NT2/D1 (cell line): Measurements from ENCODE around the gene SELENOH.

Source experiments
- DNase-seq: peaks from one replicate; pipeline ENCODE4 v3.0.0-alpha.2; 2011; ENCODE audit warnings: low read depth, low spot score
- H3K27me3 ChIP-seq: 2 replicates; pipeline ENCODE4 v1.6.0; 2011; ENCODE audit warnings: mild to moderate bottlenecking; ENCODE audit not compliant: insufficient read length, insufficient read depth
- H3K36me3 ChIP-seq: 2 replicates; pipeline ENCODE4 v1.6.1; 2011; ENCODE audit warnings: mild to moderate bottlenecking, low read length, mixed read lengths; ENCODE audit not compliant: insufficient read depth, insufficient read length
- H3K4me1 ChIP-seq: 2 replicates; pipeline ENCODE4 v1.5.1; 2011; ENCODE audit not compliant: insufficient read depth, insufficient read length
- H3K4me3 ChIP-seq: 2 replicates; pipeline ENCODE4 v1.5.1; 2011; ENCODE audit warnings: low read depth; ENCODE audit not compliant: insufficient read length
- H3K9ac ChIP-seq: 2 replicates; pipeline ENCODE4 v1.6.0; 2011; ENCODE audit warnings: low read depth; ENCODE audit not compliant: insufficient read length
- H3K9me3 ChIP-seq: 2 replicates; pipeline ENCODE4 v1.5.1; 2011; ENCODE audit warnings: mild to moderate bottlenecking, low read length; ENCODE audit not compliant: insufficient read depth
- SUZ12 ChIP-seq: IDR thresholded peaks from 2 replicates; pipeline ENCODE4 v1.6.1; 2011; ENCODE audit not compliant: insufficient read length, insufficient read depth; ENCODE audit errors: extremely low read depth
- YY1 ChIP-seq: IDR thresholded peaks from 2 replicates; pipeline ENCODE4 v1.6.1; 2011; ENCODE audit not compliant: insufficient read length, insufficient read depth
- ZNF274 ChIP-seq: IDR thresholded peaks from 2 replicates; pipeline ENCODE4 v1.6.1; 2011; ENCODE audit warnings: mild to moderate bottlenecking, low read depth, low read length

The SELENOH gene

GRCh38 chr11:57764021-57764420, 22.7 kb downstream of the SELENOH start:
- DNase-seq: no peak
- peak overlapping the region; percentile 60 for H3K4me3 ChIP-seq
- peak overlapping the region; percentile 12 for H3K9ac ChIP-seq
- peaks cover 23% of the 10 kb centered on the region for H3K36me3 ChIP-seq
- no peaks in the 10 kb centered on the region for H3K9me3 ChIP-seq
- H3K4me1 ChIP-seq: peaks cover 5% of the 10 kb centered on the region
- TF ChIP-seq SUZ12: no peak
- no peak for TF ChIP-seq YY1
- no peak for TF ChIP-seq ZNF274
- no peaks in the 10 kb centered on the region for H3K27me3 ChIP-seq

DNA sequence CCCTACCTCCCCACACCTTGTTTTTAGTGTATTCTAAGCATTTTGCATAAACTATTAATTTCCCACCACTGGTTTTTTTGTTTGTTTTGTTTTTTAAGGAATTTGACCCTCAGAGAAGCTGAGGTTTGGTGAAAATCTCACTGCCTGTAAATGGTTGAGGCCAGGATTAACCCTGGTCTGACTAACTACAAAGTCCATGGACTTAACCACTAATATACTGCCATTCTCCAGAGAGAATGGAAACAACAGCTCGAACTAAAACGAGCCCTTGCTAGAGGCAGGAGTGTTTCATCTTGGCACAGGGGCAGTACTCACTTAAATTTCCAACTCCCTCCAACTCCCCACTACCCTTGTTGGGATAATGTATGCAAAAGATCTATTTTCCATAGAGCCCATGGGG, 23.3 kb downstream of the SELENOH start:
- TF ChIP-seq SUZ12 (no peak), ZNF274 (no peak)
- H3K9me3 ChIP-seq: no peaks in the 10 kb centered on the region
- H3K4me1 ChIP-seq: peaks cover 5% of the 10 kb centered on the region
- H3K4me3 ChIP-seq: peak overlapping the region; percentile 60
- H3K36me3 ChIP-seq: peaks cover 23% of the 10 kb centered on the region
- no peak for DNase-seq
- peak overlapping the region; percentile 12 for H3K9ac ChIP-seq
- no peaks in the 10 kb centered on the region for H3K27me3 ChIP-seq

- H3K4me3 ChIP-seq: no peak overlapping the region
- H3K9ac ChIP-seq: no peak overlapping the region
- DNase-seq: no peak
Observed at GRCh38 chr11:57764972-57765371, 23.7 kb downstream of the SELENOH start.

DNA sequence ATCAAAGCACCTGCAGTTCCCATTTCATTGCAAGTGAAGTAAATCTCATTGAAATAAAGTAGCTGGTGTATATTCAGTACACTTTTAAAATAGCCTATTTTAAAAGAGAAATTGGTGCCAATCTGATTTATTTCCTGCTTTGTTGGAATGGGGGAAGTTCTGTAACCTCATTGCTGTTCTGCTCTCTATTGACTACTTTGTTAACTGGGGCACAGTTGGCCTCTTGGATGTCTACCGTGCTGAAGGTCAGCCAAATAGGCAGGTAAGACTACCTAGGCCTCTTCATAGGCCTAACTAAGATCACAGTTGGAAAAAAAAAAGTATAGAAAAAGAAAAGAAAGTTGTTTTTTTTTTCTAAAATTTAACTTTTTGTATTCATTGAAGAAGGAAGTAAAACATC, 29.5 kb downstream of the SELENOH start:
- Histone ChIP-seq H3K4me3 (no peak overlapping the region), H3K9ac (no peak overlapping the region), H3K27me3 (no peaks in the 10 kb centered on the region), H3K36me3 (peaks cover 27% of the 10 kb centered on the region), H3K4me1 (no peaks in the 10 kb centered on the region), H3K9me3 (no peaks in the 10 kb centered on the region)
- TF ChIP-seq YY1 (no peak), SUZ12 (no peak), ZNF274 (no peak)
- no peak for DNase-seq

More at GRCh38 chr11:57764972-57765371, 23.7 kb downstream of the SELENOH start:
- no peaks in the 10 kb centered on the region for H3K9me3 ChIP-seq
- TF ChIP-seq SUZ12 (no peak), YY1 (no peak), ZNF274 (no peak)
- peaks cover 23% of the 10 kb centered on the region for H3K36me3 ChIP-seq
- H3K4me1 ChIP-seq: peaks cover 5% of the 10 kb centered on the region
- no peaks in the 10 kb centered on the region for H3K27me3 ChIP-seq

GRCh38 chr11:57771365-57771764, 30.1 kb downstream of the SELENOH start:
- H3K4me1 ChIP-seq: no peaks in the 10 kb centered on the region
- no peaks in the 10 kb centered on the region for H3K9me3 ChIP-seq
- no peak for DNase-seq
- no peak overlapping the region for H3K9ac ChIP-seq
- H3K27me3 ChIP-seq: no peaks in the 10 kb centered on the region
- TF ChIP-seq ZNF274: no peak
- TF ChIP-seq SUZ12: no peak
- TF ChIP-seq YY1: no peak
- H3K36me3 ChIP-seq: peaks cover 24% of the 10 kb centered on the region
- no peak overlapping the region for H3K4me3 ChIP-seq

GRCh38 chr11:57772562-57772961, 31.3 kb downstream of the SELENOH start:
- H3K9ac ChIP-seq: no peak overlapping the region
- no peaks in the 10 kb centered on the region for H3K9me3 ChIP-seq
- no peaks in the 10 kb centered on the region for H3K4me1 ChIP-seq
- no peak overlapping the region for H3K4me3 ChIP-seq
- no peaks in the 10 kb centered on the region for H3K27me3 ChIP-seq
- H3K36me3 ChIP-seq: peaks cover 15% of the 10 kb centered on the region
- DNase-seq: no peak
- TF ChIP-seq SUZ12 (no peak), YY1 (no peak), ZNF274 (no peak)

DNA sequence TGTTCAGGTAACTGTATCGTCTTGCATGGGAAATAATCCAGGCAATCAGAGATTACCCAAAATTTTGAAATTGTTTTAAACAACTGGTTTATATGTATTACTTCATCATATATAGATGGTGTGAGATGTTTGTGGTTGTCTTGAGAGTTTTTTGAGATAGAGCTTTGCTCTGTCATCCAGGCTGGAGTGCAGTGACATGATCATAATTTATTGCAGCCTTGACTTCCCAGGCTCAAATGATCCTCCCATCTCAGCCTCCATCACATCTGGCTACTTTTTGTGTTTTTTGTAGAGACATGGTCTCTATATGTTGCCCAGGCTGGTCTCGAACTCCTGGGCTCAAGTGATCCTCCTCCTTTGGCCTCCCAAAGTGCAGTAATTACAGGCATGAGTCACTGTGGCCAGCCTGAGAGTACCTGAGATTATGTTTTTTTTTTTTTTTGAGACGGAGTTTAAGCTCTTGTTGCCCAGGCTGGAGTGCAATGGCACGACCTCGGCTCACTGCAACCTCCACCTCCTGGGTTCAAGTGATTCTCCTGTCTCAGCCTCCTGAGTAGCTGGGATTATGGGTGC, 31.8 kb downstream of the SELENOH start:
- Histone ChIP-seq H3K27me3 (no peaks in the 10 kb centered on the region), H3K9me3 (no peaks in the 10 kb centered on the region), H3K4me1 (no peaks in the 10 kb centered on the region), H3K4me3 (no peak overlapping the region), H3K36me3 (peaks cover 15% of the 10 kb centered on the region), H3K9ac (no peak overlapping the region)
- DNase-seq: no peak
- TF ChIP-seq YY1 (no peak), SUZ12 (no peak), ZNF274 (no peak)

DNA sequence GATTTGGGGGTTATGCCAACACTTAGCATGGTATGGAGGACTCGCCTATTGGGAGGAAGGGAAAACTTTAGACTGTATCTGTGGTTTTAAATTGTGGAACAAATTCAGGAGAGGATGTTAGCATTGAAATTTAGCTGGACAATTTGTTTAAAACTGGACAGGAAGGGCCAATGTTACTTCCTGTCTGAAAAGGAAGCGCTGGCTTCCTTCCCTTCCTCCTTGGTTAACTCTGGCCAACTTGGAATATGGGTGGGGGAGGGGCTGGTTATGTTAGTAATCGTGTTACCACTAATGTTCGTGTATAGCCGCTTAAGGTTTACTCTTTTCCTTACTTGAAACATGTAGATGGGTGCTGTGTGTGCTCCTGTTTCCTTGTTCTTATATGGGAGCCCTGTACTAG, 34.2 kb downstream of the SELENOH start:
- Histone ChIP-seq H3K27me3 (no peaks in the 10 kb centered on the region), H3K9ac (peak overlapping the region; percentile 36), H3K36me3 (peaks cover 16% of the 10 kb centered on the region), H3K4me1 (no peaks in the 10 kb centered on the region), H3K9me3 (no peaks in the 10 kb centered on the region), H3K4me3 (no peak overlapping the region)
- no peak for TF ChIP-seq ZNF274
- no peak for TF ChIP-seq YY1
- no peak for TF ChIP-seq SUZ12
- no peak for DNase-seq
